ENCODE measurements around the gene ALK.

ALK gene

GRCh38 chr2:29456429-29456828 lies 465.0 kb downstream of the ALK start:
- no peak for DNase-seq (ENCODE audit: extremely low spot score)
- POLR2A ChIA-PET = no interaction called here
- CTCF ChIA-PET = no interaction called here
- no peak for TF ChIP-seq CTCF (IDR thresholded peaks at IDR 0.05; ENCODE audit: control extremely low read depth, extremely low read depth, low read depth, missing control alignments)

- TF ChIP-seq CTCF (IDR thresholded peaks at IDR 0.05; ENCODE audit: control extremely low read depth, extremely low read depth, low read depth, missing control alignments) = no peak
- no peak for DNase-seq (ENCODE audit: extremely low spot score)
- ChIA-PET CTCF (no interaction called here), POLR2A (no interaction called here)
Observed at GRCh38 chr2:29455200-29455860, 466.1 kb downstream of the ALK start.

DNA sequence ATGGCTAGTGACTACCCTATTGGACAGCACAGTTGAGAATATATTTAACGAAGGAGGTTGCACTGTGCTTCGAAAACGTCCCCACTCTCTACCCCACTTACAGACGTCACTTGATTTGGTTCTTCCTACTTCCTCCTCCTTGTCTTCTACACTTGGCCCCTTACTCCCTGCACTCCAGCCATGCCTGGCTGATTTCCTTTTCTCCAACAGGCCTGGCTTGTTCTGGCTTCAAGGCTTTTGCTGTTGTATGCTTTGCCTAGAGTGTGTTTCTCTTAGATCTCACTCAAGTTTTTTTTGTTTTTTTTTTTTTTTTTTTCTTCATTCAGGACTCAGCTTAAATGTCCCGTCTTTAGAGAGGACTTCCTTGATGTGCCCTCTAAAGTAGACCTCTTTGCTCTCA lies 469.4 kb downstream of the ALK start:
- no peak for TF ChIP-seq CTCF (IDR thresholded peaks at IDR 0.05; ENCODE audit: control extremely low read depth, extremely low read depth, low read depth, missing control alignments)
- no peak for DNase-seq (ENCODE audit: extremely low spot score)
- POLR2A ChIA-PET = no interaction called here
- CTCF ChIA-PET = no interaction called here

GRCh38 chr2:29450596-29451222 lies 470.7 kb downstream of the ALK start:
- no peak for DNase-seq (ENCODE audit: extremely low spot score)
- POLR2A ChIA-PET = no interaction called here
- CTCF ChIA-PET = no interaction called here
- no peak for TF ChIP-seq CTCF (IDR thresholded peaks at IDR 0.05; ENCODE audit: control extremely low read depth, extremely low read depth, low read depth, missing control alignments)

GRCh38 chr2:29449499-29449898 lies 471.9 kb downstream of the ALK start:
- POLR2A ChIA-PET = no interaction called here
- no peak for DNase-seq (ENCODE audit: extremely low spot score)
- CTCF ChIA-PET = no interaction called here
- no peak for TF ChIP-seq CTCF (IDR thresholded peaks at IDR 0.05; ENCODE audit: control extremely low read depth, extremely low read depth, low read depth, missing control alignments)

GRCh38 chr2:29448096-29448688 lies 473.2 kb downstream of the ALK start:
- ChIA-PET CTCF (interaction anchor here (0.5 kb wide), 1 partner anchor 8 kb away, joined by 3 read pairs; no protein-coding TSS in a partner anchor), POLR2A (no interaction called here)
- no peak for DNase-seq (ENCODE audit: extremely low spot score)
- no peak for TF ChIP-seq CTCF (IDR thresholded peaks at IDR 0.05; ENCODE audit: control extremely low read depth, extremely low read depth, low read depth, missing control alignments)

Data from GM10248 (cell line).